HEK293 (cell line): ENCODE data around the gene DUSP21.
A peak's percentile ranks its signal among the peaks of the same experiment; 100 is the strongest.

Experiments
- CTCF ChIA-PET: fragments of 350-600 bp; formaldehyde crosslinking; extraction: SDS; loops from one replicate; lab custom pipeline; 2021; ENCODE audit warnings: antibody characterized with exemption; lab: Yijun Ruan, JAX
- POLR2A ChIA-PET: fragments of 300-600 bp; formaldehyde crosslinking; extraction: SDS; loops from one replicate; lab custom pipeline; 2020; ENCODE audit warnings: antibody characterized with exemption, inconsistent platforms; lab: Yijun Ruan, JAX
- H3K27ac ChIP-seq: fragments of 200-500 bp; sonication (Bioruptor generic); 2 replicates; pipeline ENCODE4 v1.5.1; 2014; ENCODE audit warnings: low read depth, low read length, control low read depth, inconsistent platforms; ENCODE audit errors: extremely low read depth
- H3K36me3 ChIP-seq, 2 experiments: fragments of 200-500 bp in 1 of 2; sonication (Bioruptor generic) in 1 of 2; 1 replicate in 1 of 2; 2 replicates in 1 of 2; pipeline ENCODE4 v1.5.1; 2014 to 2017; ENCODE audit warnings: inconsistent platforms in 2 of 2, low read length in 2 of 2; ENCODE audit not compliant: control insufficient read depth in 2 of 2, insufficient read depth in 1 of 2
- H3K4me1 ChIP-seq: fragments of 200-500 bp; sonication (Bioruptor generic); 2 replicates; pipeline ENCODE4 v1.5.1; 2014; ENCODE audit warnings: mild to moderate bottlenecking, low read length, inconsistent platforms; ENCODE audit not compliant: control insufficient read depth, insufficient read depth
- H3K4me3 ChIP-seq: 2 replicates; pipeline ENCODE4 v1.5.1; 2011; ENCODE audit warnings: low read depth, mild to moderate bottlenecking, control low read depth, low read length, moderate library complexity
- H3K9me3 ChIP-seq: fragments of 200-500 bp; sonication (Bioruptor generic); 2 replicates; pipeline ENCODE4 v1.5.1; 2014; ENCODE audit warnings: low read depth, low read length, inconsistent platforms; ENCODE audit not compliant: control insufficient read depth, insufficient read depth
- KLF8 ChIP-seq: fragments of 450-650 bp; formaldehyde crosslinking; IDR thresholded peaks from 2 replicates; pipeline ENCODE4 v1.5.1; 2016; ENCODE audit warnings: missing biosample characterization, missing genetic modification characterization
- PRDM1 ChIP-seq: fragments of 450-650 bp; formaldehyde crosslinking; IDR thresholded peaks from 2 replicates; pipeline ENCODE4; 2016; ENCODE audit warnings: missing biosample characterization, missing genetic modification characterization
- SCRT1 ChIP-seq: fragments of 450-650 bp; formaldehyde crosslinking; IDR thresholded peaks from 2 replicates; pipeline ENCODE4 v1.5.1; 2016; ENCODE audit warnings: missing biosample characterization, missing genetic modification characterization, borderline replicate concordance
- SETDB1 ChIP-seq: IDR thresholded peaks from one replicate; pipeline ENCODE4 v1.6.1; 2017; ENCODE audit warnings: mild to moderate bottlenecking, low read length, moderate library complexity, mixed read lengths; ENCODE audit not compliant: insufficient read length
- SP2 ChIP-seq: fragments of 450-650 bp; formaldehyde crosslinking; IDR thresholded peaks from 2 replicates; pipeline ENCODE4 v1.5.1; 2016; ENCODE audit warnings: missing biosample characterization, missing genetic modification characterization
- YY2 ChIP-seq: fragments of 450-650 bp; formaldehyde crosslinking; IDR thresholded peaks from 2 replicates; pipeline ENCODE4 v1.5.1; 2016; ENCODE audit warnings: missing biosample characterization, missing genetic modification characterization
- ZBTB20 ChIP-seq: fragments of 450-650 bp; formaldehyde crosslinking; IDR thresholded peaks from 2 replicates; pipeline ENCODE4 v1.5.1; 2016; ENCODE audit warnings: missing biosample characterization, missing genetic modification characterization
- ZBTB21 ChIP-seq: fragments of 450-650 bp; formaldehyde crosslinking; IDR thresholded peaks from 2 replicates; pipeline ENCODE4 v1.5.1; 2017; ENCODE audit warnings: missing biosample characterization, missing genetic modification characterization
- ZBTB7A ChIP-seq: fragments of 450-650 bp; formaldehyde crosslinking; IDR thresholded peaks from 2 replicates; pipeline ENCODE4 v1.5.1; 2016; ENCODE audit warnings: low read depth, missing biosample characterization, missing genetic modification characterization
- ZFHX2 ChIP-seq: fragments of 450-650 bp; formaldehyde crosslinking; conservative IDR thresholded peaks from 2 replicates; pipeline ENCODE4 v1.5.1; 2016; ENCODE audit warnings: missing biosample characterization, missing genetic modification characterization
- ZNF138 ChIP-seq: fragments of 450-650 bp; formaldehyde crosslinking; IDR thresholded peaks from 2 replicates; pipeline ENCODE4 v1.5.1; 2016; ENCODE audit warnings: missing biosample characterization, missing genetic modification characterization, borderline replicate concordance
- ZNF239 ChIP-seq: fragments of 450-650 bp; formaldehyde crosslinking; IDR thresholded peaks from 2 replicates; pipeline ENCODE4 v1.5.1; 2016; ENCODE audit warnings: missing biosample characterization, missing genetic modification characterization
- ZNF341 ChIP-seq: fragments of 450-650 bp; formaldehyde crosslinking; IDR thresholded peaks from 2 replicates; pipeline ENCODE4; 2016; ENCODE audit warnings: low read depth, missing biosample characterization, missing genetic modification characterization
- ZNF366 ChIP-seq: fragments of 450-650 bp; formaldehyde crosslinking; conservative IDR thresholded peaks from 2 replicates; pipeline ENCODE4 v1.5.1; 2016; ENCODE audit warnings: missing biosample characterization, missing genetic modification characterization
- ZNF473 ChIP-seq: fragments of 450-650 bp; formaldehyde crosslinking; IDR thresholded peaks from 2 replicates; pipeline ENCODE4 v1.5.1; 2017; ENCODE audit warnings: missing biosample characterization, missing genetic modification characterization
- ZNF514 ChIP-seq: fragments of 450-650 bp; formaldehyde crosslinking; IDR thresholded peaks from 2 replicates; pipeline ENCODE4 v1.5.1; 2016; ENCODE audit warnings: missing biosample characterization, missing genetic modification characterization
- ZNF600 ChIP-seq: fragments of 450-650 bp; formaldehyde crosslinking; IDR thresholded peaks from 2 replicates; pipeline ENCODE4 v1.5.1; 2016; ENCODE audit warnings: missing biosample characterization, missing genetic modification characterization
- ZNF707 ChIP-seq: fragments of 450-650 bp; formaldehyde crosslinking; IDR thresholded peaks from 2 replicates; pipeline ENCODE4 v1.5.1; 2016; ENCODE audit warnings: missing biosample characterization, missing genetic modification characterization
- TF ChIP-seq, protein P1 (sequence below): fragments of 450-650 bp; formaldehyde crosslinking; conservative IDR thresholded peaks from 2 replicates; pipeline ENCODE4 v1.5.1; 2016; ENCODE audit warnings: low read depth, missing biosample characterization, missing genetic modification characterization
- TF ChIP-seq, protein P2 (sequence below): fragments of 450-650 bp; formaldehyde crosslinking; IDR thresholded peaks from 2 replicates; pipeline ENCODE4 v1.5.1; 2016; ENCODE audit warnings: missing biosample characterization, missing genetic modification characterization
- TF ChIP-seq, protein P3 (sequence below): fragments of 450-650 bp; formaldehyde crosslinking; IDR thresholded peaks from 2 replicates; pipeline ENCODE4 v1.5.1; 2017; ENCODE audit warnings: missing biosample characterization, missing genetic modification characterization
- TF ChIP-seq, protein P4 (sequence below): fragments of 450-650 bp; formaldehyde crosslinking; IDR thresholded peaks from 2 replicates; pipeline ENCODE4 v1.5.1; 2017; ENCODE audit warnings: missing biosample characterization, missing genetic modification characterization
- TF ChIP-seq, protein P5 (sequence below): fragments of 450-650 bp; formaldehyde crosslinking; IDR thresholded peaks from 2 replicates; pipeline ENCODE4 v1.5.1; 2016; ENCODE audit warnings: missing biosample characterization, missing genetic modification characterization
- TF ChIP-seq, protein P6 (sequence below): fragments of 450-650 bp; formaldehyde crosslinking; IDR thresholded peaks from 2 replicates; pipeline ENCODE4 v1.5.0; 2017; ENCODE audit warnings: missing biosample characterization, missing genetic modification characterization, borderline replicate concordance

The DUSP21 gene

DNA sequence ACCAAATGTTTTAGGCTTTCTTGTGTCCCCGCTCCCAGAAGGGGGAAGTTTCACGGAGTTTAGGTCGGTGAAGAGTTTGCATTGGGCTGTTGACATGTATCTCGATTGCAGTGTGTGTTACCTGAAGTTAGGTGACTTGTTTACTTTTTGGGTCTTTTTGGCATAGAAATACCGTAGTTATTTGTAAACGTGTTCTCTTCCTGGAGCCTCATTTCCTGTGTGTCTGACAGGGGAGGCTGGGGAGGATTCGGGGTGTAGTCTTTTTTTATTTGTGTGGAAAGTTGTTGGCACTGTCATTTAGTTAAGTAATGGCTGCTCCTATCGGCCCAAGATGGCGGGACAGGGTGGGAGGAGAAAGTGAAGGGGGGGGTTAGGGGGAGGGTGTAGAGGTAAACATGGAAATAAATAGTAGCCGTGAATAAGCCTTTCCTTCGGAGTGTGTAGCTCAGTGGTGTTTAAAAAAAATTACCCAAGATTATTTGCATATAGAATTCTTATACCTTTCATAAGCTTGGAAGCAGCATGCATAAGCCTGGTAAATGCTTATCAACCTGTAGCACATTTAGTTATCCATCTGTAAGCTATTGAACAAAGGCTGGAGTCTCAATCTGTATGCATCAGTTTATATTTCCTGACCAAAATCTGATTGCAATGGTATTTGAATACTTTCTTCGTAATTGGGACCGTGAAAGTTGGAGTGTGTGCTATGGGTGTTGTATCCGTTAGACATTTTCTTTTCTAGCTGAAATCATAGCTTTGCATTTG is 30.8 kb downstream of the DUSP21 start:
- peak overlapping the region; percentile 99 for H3K27ac ChIP-seq
- peaks cover 3 to 5% of the 10 kb centered on the region in 2 experiments for H3K36me3 ChIP-seq
- CTCF ChIA-PET = interaction anchor here (0.6 to 2.3 kb wide), 5 partner anchors 12 to 500 kb away, joined by 3 to 8 read pairs (median 3); no protein-coding TSS in a partner anchor
- POLR2A ChIA-PET = interaction anchor here (1.1 to 2.1 kb wide), 2 partner anchors 195 to 199 kb away, joined by 3 to 12 read pairs; no protein-coding TSS in a partner anchor
- H3K9me3 ChIP-seq = no peaks in the 10 kb centered on the region
- H3K4me3 ChIP-seq = peak overlapping the region; percentile 94
- H3K4me1 ChIP-seq = no peaks in the 10 kb centered on the region
- TF ChIP-seq, protein P1, sequence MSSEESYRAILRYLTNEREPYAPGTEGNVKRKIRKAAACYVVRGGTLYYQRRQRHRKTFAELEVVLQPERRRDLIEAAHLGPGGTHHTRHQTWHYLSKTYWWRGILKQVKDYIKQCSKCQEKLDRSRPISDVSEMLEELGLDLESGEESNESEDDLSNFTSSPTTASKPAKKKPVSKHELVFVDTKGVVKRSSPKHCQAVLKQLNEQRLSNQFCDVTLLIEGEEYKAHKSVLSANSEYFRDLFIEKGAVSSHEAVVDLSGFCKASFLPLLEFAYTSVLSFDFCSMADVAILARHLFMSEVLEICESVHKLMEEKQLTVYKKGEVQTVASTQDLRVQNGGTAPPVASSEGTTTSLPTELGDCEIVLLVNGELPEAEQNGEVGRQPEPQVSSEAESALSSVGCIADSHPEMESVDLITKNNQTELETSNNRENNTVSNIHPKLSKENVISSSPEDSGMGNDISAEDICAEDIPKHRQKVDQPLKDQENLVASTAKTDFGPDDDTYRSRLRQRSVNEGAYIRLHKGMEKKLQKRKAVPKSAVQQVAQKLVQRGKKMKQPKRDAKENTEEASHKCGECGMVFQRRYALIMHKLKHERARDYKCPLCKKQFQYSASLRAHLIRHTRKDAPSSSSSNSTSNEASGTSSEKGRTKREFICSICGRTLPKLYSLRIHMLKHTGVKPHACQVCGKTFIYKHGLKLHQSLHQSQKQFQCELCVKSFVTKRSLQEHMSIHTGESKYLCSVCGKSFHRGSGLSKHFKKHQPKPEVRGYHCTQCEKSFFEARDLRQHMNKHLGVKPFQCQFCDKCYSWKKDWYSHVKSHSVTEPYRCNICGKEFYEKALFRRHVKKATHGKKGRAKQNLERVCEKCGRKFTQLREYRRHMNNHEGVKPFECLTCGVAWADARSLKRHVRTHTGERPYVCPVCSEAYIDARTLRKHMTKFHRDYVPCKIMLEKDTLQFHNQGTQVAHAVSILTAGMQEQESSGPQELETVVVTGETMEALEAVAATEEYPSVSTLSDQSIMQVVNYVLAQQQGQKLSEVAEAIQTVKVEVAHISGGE (tag by site-specific recombination) = no peak
- TF ChIP-seq ZBTB21 (no peak), YY2 (tag by site-specific recombination) (no peak), ZBTB20 (no peak), ZNF473 (tag by site-specific recombination) (no peak), ZNF366 (tag by site-specific recombination) (no peak), KLF8 (tag by site-specific recombination) (no peak), ZNF341 (tag by site-specific recombination) (peak; percentile 8; the same call in 1 of the 2 replicates), ZNF239 (tag by site-specific recombination) (no peak), ZNF514 (tag by site-specific recombination) (no peak), SP2 (tag by site-specific recombination) (peak; percentile 9; the same call in 1 of the 2 replicates), ZFHX2 (tag by site-specific recombination) (0 out of 2 replicates have a peak, but pooled peaks have one; percentile 20), ZNF600 (no peak), PRDM1 (peak; percentile 60; the same call in 1 of the 2 replicates), ZNF707 (tag by site-specific recombination) (no peak), ZNF138 (tag by site-specific recombination) (no peak), SETDB1 (no peak), ZBTB7A (tag by site-specific recombination) (no peak), SCRT1 (tag by site-specific recombination) (peak; percentile 72; the same call in 1 of the 2 replicates)
- TF ChIP-seq, protein P2, sequence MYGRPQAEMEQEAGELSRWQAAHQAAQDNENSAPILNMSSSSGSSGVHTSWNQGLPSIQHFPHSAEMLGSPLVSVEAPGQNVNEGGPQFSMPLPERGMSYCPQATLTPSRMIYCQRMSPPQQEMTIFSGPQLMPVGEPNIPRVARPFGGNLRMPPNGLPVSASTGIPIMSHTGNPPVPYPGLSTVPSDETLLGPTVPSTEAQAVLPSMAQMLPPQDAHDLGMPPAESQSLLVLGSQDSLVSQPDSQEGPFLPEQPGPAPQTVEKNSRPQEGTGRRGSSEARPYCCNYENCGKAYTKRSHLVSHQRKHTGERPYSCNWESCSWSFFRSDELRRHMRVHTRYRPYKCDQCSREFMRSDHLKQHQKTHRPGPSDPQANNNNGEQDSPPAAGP (tag by site-specific recombination) = 0 out of 2 replicates have a peak, but pooled peaks have one; percentile 25
- TF ChIP-seq, protein P3, sequence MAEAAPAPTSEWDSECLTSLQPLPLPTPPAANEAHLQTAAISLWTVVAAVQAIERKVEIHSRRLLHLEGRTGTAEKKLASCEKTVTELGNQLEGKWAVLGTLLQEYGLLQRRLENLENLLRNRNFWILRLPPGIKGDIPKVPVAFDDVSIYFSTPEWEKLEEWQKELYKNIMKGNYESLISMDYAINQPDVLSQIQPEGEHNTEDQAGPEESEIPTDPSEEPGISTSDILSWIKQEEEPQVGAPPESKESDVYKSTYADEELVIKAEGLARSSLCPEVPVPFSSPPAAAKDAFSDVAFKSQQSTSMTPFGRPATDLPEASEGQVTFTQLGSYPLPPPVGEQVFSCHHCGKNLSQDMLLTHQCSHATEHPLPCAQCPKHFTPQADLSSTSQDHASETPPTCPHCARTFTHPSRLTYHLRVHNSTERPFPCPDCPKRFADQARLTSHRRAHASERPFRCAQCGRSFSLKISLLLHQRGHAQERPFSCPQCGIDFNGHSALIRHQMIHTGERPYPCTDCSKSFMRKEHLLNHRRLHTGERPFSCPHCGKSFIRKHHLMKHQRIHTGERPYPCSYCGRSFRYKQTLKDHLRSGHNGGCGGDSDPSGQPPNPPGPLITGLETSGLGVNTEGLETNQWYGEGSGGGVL = peak; percentile 84
- TF ChIP-seq, protein P4, sequence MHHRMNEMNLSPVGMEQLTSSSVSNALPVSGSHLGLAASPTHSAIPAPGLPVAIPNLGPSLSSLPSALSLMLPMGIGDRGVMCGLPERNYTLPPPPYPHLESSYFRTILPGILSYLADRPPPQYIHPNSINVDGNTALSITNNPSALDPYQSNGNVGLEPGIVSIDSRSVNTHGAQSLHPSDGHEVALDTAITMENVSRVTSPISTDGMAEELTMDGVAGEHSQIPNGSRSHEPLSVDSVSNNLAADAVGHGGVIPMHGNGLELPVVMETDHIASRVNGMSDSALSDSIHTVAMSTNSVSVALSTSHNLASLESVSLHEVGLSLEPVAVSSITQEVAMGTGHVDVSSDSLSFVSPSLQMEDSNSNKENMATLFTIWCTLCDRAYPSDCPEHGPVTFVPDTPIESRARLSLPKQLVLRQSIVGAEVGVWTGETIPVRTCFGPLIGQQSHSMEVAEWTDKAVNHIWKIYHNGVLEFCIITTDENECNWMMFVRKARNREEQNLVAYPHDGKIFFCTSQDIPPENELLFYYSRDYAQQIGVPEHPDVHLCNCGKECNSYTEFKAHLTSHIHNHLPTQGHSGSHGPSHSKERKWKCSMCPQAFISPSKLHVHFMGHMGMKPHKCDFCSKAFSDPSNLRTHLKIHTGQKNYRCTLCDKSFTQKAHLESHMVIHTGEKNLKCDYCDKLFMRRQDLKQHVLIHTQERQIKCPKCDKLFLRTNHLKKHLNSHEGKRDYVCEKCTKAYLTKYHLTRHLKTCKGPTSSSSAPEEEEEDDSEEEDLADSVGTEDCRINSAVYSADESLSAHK (tag by site-specific recombination) = no peak
- TF ChIP-seq, protein P5, sequence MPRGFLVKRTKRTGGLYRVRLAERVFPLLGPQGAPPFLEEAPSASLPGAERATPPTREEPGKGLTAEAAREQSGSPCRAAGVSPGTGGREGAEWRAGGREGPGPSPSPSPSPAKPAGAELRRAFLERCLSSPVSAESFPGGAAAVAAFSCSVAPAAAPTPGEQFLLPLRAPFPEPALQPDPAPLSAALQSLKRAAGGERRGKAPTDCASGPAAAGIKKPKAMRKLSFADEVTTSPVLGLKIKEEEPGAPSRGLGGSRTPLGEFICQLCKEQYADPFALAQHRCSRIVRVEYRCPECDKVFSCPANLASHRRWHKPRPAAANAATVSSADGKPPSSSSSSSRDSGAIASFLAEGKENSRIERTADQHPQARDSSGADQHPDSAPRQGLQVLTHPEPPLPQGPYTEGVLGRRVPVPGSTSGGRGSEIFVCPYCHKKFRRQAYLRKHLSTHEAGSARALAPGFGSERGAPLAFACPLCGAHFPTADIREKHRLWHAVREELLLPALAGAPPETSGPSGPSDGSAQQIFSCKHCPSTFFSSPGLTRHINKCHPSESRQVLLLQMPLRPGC = no peak
- TF ChIP-seq, protein P6, sequence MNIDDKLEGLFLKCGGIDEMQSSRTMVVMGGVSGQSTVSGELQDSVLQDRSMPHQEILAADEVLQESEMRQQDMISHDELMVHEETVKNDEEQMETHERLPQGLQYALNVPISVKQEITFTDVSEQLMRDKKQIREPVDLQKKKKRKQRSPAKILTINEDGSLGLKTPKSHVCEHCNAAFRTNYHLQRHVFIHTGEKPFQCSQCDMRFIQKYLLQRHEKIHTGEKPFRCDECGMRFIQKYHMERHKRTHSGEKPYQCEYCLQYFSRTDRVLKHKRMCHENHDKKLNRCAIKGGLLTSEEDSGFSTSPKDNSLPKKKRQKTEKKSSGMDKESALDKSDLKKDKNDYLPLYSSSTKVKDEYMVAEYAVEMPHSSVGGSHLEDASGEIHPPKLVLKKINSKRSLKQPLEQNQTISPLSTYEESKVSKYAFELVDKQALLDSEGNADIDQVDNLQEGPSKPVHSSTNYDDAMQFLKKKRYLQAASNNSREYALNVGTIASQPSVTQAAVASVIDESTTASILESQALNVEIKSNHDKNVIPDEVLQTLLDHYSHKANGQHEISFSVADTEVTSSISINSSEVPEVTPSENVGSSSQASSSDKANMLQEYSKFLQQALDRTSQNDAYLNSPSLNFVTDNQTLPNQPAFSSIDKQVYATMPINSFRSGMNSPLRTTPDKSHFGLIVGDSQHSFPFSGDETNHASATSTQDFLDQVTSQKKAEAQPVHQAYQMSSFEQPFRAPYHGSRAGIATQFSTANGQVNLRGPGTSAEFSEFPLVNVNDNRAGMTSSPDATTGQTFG (tag by site-specific recombination) = no peak
